ENCODE measurements around the gene LHX3.

- TF ChIP-seq CTCF (IDR thresholded peaks at IDR 0.05) (no peak), POLR2A (IDR thresholded peaks at IDR 0.05) (no peak)
These were observed 6.3 kb downstream of the LHX3 start for GRCh38 chr9:136198605-136199083.

Data from uterus (tissue), 2 donors.